Stimulated activated CD4-positive, alpha-beta T cell treated with anti-CD3 and anti-CD28 coated beads, TNF-alpha, amount 100 ng/mL, for 1 hour (primary cell): ENCODE data around the gene LTF.
"Not testable (repeated sequence)": the region's sequence is repeated elsewhere in the genome, so short reads cannot be mapped to it uniquely, and the experiment has no call there.

Experiments
- DNase-seq, 3 donors: peaks; one replicate each; pipeline ENCODE4 v3.0.0-alpha.2; 2020; ENCODE audit warnings: low read depth in 3 of 3, low spot score in 1 of 3

Gene LTF

DNA sequence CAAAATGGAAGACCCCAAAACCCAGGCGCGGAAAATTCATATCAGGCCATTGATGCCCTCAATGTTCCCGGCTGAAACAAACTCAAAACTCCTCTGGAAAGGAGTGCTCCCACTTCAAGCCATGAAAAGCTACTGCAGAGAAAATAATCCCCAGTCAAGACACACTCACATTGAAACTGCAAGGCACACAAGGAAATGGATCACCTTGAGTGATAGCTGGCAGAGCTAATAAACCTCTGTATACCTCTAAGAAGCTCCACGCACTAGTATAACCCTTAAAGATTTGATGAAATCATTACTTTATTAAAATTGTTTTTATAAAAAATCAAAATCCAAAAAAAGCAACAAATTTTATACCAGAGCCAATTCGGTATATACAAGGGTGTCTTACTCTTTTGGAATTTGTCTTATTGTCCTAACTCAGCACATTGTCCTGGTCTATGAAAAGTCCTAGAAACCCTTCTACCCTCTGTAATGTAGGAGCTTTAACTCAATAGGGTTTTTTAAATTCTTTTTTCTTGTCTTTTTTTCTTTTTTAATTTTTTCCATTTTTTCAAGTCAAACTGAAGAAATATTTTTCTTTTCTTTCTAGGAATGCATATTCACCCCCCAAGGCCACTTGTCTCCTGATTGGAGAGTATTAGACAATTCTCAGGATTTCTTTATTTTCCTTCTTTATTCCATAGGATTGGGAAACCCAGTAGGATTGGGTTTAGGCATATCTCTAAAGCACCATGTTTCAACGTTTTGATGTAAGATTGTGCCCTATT, 66.3 kb downstream of the LTF start:
- DNase-seq = no peak

DNA sequence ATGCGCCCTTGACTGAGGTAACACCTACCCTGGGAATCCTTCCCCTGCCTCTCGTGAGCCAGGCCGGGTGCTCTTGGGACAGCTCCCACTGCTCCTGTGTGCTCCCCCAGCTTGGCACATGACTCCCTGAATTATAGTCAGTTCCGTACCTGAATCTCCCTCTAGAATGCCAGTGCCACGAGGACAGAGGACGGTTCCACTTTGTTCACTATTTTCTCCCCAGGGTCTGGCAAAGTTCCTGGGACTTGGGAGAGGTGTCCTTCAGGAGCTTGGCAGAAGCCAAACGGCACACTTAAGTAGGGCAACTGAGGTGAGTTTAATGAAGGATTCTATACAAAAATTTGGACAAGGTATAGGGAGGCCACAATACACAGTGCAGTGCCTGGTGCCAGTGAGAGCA, 67.6 kb downstream of the LTF start:
- DNase-seq = no peak

DNA sequence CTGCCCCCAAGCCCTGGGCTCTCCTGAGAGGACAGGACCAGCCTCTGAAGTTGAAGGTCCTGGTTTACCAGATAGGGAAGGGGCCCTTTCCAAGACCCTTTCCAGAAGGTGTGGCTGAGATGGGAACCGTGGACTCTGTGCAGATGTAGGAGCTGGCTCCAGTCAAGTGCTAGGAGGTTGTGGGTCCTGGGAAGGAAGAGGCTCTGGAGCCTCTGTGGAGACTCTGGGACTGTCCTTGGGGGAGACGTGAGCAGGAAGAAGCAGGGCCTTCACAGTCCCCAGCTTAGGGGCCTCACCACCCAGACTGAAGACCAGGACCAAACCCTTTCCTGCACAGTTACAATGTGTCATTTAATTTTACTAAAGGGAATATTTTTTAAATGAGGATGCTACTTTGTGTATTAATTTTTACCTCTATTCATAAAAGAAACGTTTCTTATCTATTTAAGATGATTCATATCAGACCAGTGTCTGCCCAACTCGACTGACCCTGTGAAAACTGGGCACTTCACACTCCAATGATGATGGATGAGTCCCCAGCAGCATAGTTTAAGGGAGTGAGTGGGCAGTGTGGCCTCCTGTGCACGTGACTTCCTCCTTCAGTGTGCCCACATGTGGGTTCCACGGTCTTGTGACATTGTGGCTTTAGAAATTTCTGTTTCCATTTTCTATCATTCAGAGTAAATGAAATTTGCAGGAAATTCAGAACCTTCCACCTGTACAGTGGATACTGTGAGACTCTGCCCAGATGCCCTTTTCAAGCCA, 68.8 kb downstream of the LTF start:
- DNase-seq = no peak

DNA sequence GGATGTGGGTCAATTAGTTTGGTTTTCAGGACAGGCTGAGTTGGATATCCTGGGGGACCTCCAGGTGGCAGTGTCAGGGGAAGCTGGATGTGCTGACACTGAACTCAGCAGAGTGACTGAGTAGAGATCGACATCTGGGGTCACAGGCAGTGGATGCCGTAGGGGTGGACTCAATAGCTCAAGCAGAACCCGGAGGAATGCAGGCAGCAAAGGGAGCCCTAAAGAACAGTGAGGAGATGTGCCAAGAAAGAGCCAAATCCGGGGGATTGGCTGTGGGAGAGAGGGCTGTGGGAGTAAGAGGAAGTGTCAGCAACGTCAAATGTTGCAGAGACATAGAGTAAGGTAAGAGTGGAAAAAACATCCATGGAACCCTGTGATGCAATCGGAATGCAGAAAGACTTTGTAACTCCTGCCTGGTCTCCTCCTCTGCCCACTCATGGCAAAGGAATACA, 69.5 kb downstream of the LTF start:
- no peak for DNase-seq

DNA sequence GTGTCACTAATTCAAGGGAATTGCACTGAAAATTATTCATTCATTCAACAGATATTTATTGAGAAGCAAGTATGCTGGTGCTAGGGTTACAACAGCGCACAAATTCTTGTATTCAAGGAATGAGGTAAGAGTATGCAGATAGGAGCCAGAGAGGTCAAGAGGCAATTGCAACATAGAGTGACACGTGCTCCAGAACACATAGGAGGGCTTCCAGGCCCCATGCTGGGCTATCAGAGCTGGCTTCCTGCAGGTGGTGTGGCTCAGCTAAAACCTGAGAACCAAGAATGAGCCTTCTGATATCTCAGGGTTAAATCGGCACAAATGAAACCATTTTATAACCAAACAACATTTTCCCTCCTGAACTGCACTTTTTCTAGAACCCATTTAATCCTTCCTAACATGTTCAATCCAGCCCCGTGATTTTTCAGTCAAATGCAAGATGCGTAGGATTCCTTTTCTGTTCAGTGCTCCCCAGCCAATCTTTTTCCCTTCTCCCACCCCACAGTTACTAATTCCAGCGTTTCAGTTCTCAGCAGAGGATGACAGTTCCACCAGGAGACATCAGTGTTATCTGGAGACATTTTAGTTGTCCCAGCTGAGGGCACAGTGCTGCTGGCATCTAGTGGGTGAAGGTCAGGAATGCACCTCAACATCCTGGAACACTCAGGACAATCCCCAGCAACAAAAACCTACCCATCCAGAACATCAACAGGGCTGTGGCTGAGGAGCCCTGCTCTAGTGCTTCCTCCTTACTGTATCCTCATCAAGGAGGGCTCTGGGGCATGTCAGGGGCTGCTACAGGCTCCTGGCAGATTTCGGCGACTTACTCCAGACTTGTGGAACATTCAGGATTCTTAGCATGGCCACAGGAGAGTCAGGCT, 70.9 kb downstream of the LTF start:
- DNase-seq = no peak

DNA sequence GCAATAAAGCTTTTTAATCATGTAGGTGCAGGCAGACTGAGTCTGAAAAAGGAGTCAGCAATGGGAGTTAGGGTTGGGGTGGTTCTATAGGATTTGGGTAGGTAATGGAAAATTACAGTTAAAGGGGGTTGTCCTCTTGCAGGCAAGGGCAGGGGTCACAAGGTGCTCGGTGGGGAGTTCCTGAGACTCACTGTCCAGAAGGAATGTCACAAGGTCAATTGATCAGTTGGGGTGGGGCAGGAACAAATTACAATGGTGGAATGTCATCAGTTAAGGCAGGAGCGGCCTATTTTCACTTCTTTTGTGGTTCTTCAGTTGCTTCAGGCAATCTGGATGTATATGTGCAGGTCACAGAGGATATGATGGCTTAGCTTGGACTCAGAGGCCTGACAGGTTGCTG, 71.7 kb downstream of the LTF start:
- DNase-seq = no peak

DNA sequence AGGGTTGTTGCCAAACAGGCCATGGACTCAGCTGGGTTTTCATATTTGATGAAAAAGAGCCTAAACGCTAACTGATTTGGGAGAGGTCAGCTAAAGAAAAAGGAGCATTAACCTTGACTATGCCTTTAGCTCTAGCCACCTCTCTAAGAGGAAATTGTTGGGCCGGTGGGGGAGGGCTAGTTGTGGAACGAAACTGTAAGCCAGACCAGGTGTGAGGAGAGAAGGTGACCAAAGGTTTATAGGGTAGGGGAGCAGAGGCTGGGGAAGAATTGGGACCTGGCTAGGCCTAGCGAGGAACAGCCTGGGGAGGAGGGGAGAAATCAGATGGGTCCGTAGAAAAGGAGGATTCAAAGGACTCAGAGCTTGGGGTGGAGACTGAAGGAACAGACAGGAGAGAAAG, 73.2 kb downstream of the LTF start:
- DNase-seq = not testable (repeated sequence)

DNA sequence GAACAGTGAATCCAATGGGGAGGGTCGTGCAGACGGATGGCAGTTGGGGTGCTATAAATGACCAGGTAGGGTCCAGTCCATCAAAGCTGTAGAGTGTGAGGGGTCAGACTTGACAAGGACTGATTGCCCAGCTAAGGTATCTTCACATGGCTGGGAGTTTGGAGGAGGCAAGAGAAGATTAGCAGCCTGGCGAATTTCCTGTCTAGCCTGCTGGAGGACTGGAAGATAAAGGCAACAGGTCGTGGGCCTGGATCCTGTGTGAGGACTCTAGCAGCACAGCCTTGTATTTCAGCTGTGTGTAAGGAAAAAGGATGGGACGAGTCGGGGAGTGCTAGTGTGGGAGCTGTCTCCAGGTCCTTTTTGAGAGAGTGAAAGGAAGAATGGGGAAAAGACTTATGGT, 75.4 kb downstream of the LTF start:
- DNase-seq = no peak

DNA sequence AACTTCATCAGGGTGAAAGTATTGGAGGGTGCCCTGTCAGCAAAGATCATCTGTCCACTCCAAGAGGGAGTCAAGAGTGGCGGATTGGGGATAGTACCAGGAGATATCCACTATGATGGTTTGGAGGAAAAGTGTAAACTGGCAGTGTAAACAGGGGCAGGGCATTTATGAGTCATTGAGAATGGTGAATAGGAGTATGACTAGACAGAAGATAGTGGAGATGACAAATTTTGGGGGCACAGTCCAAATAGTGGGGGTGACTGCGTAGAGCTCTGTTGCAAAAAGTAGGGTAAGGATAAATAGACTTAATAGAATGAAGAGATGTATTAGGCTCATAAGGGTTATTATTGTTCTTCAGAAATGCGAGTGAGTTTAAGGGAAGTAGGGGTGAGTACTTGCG, 75.9 kb downstream of the LTF start:
- not testable (repeated sequence) for DNase-seq

DNA sequence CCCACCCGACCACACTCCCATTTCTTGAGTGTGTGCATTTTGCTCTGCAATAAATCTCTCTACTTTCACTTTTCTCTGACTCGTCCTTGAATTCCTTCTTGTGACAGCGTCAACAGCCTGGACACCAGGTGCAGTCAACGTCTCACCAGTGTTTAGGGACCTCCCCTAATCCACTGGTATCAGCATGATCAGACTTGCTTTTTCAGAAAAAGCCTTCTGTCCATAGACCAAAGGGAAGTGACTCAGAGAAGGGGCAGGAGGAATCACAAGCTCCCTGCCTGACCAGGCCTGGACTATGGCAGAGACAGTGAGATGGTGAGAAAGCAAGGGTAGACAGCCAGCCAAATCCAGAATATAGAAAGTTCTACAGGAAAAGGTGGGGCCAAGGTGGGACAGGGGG, 78.5 kb downstream of the LTF start:
- DNase-seq = no peak
